NCI-H2081 (cell line): ENCODE measurements around the gene NDUFAB1.
"Not testable (repeated sequence)": the region's sequence is repeated elsewhere in the genome, so short reads cannot be mapped to it uniquely, and the experiment has no call there.

Source experiments
- DNase-seq, 2 experiments: peaks; one replicate each; lab custom pipeline; 2025; lab: John Stamatoyannopoulos, UW

Gene NDUFAB1

DNA sequence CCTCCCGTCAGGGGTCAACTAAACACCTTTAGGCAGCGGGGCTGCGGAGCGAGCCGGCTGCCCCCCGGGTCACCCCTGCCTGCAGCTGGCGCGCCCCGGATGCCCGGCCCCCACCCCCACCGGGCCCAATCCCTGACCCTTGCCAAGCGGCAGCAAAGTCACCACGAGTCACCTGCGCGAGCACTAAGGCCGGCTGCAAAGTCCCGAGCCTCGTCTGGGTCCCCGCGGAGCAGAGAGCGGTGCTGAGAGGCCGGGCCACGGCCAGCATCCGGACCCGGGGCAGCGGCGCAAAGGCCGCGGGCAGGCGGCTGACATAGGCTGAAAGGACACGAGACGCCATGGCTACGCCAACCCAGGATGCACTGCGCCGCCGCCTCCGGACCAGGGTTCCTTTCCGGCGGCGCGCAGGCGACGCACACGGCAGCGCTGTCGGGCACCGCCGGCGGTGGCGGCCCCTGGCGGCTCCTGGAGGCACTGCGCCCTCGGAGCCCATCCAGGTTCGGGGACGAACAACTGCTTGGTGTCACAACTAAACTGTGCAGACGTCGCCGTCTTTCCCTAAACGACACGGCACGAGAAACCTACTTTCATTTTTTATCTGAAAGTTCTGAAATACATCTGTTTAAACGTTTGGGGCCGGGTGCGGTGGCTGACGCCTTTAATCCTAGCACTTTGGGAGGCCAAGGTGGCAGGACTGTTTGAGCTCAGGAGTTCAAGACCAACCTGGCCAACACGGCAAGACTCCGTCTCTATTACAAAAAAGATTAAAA lies at the start of gene NDUFAB1:
Gene NDUFAB1, minus strand, starts transcription at position 366 of the 770 bp plus-strand sequence. Its CDS starts 26 bp downstream, at position 340.
- DNase-seq, result peak; percentile 84 to 90

- no peak for DNase-seq
Measured at GRCh38 chr16:23642246-23642774, 46.2 kb upstream of the NDUFAB1 start.

GRCh38 chr16:23640931-23641765 lies 45.0 kb upstream of the NDUFAB1 start, which contains the start of the genes DCTN5 and PALB2:
DCTN5 (plus strand) TSS chr16:23641466; CDS start chr16:23641543, 77 bp downstream.
PALB2 (minus strand) TSS chr16:23641310; CDS start chr16:23641157, 153 bp downstream.
- peak; percentile 91 to 96 for DNase-seq

- no peak for DNase-seq
Measured at GRCh38 chr16:23640615-23640930, 44.5 kb upstream of the NDUFAB1 start.

DNA sequence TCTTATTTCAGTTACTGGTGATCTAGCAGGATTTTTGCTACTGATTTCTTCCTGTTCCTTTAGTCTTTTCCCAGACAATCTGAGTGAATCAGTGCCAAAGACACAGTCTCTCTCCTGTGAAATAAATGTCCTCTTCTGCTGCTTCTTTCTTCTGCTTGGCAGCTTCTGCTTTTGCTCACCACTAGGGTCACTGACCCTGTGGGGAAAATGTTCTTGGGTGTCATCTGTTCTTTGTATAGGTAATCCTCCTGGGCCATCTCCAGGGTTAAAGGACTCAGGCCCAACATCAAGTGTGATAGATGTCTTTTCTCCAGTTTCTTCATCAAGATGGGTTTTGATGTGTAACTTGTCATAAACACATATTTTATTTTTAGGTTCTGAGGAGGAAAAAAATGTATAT lies 39.8 kb upstream of the NDUFAB1 start:
- no peak for DNase-seq

DNA sequence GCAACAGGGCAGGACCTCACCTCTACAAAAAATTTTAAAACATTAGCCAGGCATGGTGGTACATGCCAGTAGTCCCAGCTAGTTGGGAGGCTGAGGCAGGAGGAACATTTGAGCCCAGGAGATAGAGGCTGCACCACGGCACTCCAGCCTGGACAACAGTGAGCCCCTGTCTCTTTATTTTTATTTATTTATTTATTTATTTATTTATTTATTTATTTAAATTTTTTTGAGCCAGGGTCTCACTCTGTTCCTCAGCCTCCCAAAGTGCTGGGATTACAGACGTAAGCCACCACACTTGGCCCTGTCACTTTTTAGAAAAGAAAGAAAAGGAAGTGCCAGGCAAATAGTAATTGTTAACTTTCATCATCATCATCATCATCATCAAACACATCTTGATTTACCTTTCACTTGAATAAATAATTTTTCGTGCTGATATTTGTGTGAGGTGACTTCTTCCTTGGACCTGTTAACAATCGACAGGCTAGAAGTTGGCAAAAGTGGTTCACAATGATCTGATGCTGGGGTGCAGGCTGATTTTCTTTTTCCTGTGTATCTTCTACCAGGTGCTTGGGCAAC lies 38.4 kb upstream of the NDUFAB1 start:
- DNase-seq, result no peak

GRCh38 chr16:23631874-23632273 lies 35.8 kb upstream of the NDUFAB1 start:
- DNase-seq, result not testable (repeated sequence)

- no peak for DNase-seq
Measured at GRCh38 chr16:23629516-23629915, 33.4 kb upstream of the NDUFAB1 start.

DNA sequence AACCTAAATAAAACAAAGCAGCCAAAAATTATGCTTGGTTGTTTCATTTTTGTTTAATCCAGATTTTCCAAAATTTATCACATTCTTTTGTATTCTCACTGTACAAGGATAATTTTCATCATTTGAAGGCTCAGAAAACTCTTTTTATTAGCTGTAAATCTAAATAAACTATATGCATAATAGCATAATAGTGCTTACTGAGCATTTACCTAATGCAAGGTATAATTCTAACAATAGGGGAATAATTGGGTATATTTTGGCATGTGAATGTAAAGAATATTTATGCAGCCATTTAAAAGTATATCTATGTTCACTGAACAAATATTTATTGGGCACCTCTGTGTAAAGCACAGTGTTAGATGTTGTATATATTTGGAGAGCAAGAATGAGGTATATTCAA lies 28.0 kb upstream of the NDUFAB1 start:
- no peak for DNase-seq

- DNase-seq, result no peak
Measured at GRCh38 chr16:23615805-23616204, 19.7 kb upstream of the NDUFAB1 start.

DNA sequence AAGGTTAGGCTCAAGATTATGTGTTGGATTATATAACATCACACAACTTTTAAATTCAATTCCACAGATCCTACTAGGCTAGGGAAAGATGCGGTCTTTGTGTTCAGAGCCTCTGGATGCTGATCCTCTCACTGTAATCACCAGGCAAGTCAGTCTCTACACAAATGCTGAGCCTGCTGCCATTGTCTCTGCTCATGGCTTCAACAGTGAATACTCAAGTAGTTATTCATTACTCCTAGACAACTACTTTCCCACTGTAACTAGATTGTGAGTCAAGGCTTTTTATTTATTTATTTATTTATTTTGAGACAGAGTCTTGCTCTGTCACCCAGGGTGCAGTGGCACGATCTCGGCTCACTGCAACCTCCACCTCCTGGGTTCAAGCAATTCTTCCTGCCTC lies 15.8 kb upstream of the NDUFAB1 start:
- DNase-seq, result no peak

DNA sequence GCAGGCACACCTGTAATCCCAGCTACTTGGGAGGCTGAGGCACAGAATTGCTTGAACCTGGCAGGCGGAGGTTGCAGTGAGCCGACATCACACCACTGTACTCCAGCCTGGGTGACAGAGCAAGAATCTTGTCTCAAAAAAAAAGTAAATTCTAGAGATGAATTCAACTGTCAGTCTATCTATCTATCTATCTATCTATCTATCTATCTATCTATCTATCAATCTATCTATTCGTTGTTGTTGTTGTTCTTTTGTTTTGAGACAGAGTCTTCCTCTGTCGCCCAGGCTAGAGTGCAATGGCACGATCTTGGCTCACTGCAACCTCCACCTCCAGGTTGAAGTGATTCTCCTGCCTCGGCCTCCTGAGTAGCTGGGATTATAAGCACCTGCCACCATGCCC lies 14.8 kb upstream of the NDUFAB1 start:
- not testable (repeated sequence) for DNase-seq

- no peak for DNase-seq
Measured at GRCh38 chr16:23609929-23610328, 13.8 kb upstream of the NDUFAB1 start.

DNA sequence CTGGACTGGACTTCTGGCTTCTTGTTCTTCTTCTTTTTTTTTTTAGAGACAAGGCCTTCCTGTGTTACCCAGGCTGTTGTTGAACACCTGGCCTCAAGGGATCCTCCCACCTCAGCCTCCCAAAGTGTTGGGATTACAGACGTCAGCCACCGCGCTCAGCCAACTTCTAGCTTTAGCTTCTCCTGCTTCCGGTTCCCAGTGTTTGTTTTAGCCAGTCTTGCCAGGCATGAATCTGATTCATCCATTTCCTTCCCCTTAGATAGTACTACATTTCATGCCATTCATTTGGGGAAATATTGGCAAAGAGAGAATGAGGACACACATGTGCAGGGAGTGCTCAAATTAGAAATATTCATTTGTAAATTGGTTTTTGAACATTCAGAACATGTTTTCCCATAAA lies 12.1 kb upstream of the NDUFAB1 start:
- no peak for DNase-seq

- no peak for DNase-seq
Measured at GRCh38 chr16:23607726-23608125, 11.6 kb upstream of the NDUFAB1 start.

DNA sequence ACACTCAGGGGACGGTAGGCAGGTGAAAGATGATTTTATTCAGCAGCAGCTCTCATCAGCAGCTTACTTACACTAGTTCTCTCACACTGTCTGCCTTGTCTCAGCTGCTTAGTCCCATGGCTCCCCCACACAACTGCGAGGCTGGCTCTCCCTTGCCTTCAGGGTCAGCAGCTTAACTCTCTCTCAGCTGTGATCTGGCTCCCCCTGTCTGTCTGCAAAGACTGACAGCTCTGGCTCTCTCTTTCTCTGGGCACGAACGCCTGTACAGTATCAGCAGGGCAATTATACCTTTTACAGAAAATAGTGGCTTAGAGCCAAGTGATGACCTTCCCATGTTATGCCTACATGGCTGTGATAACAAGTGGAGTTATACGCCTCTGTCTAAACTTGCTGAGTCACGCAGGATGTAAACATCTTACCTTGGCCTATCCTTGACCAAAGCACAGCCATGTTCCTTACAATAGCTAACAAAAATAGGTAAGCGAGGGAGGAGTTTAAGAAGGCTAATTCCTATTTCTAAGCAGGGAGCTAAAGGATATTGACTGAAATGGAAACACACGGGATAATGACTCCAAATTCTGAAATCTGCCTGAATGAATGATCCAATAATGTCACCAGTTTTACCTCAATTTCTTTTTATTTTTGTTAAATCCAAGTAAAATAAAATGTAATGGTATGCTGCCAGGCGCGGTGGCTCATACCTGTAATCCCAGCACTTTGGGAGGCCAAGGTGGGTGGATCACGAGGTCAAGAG lies 1.1 kb upstream of the NDUFAB1 start:
- peak in 1 of 2 experiments; percentile 8 for DNase-seq

- no peak for DNase-seq
Measured at GRCh38 chr16:23595246-23595950, 718 bp downstream of the NDUFAB1 start.

DNA sequence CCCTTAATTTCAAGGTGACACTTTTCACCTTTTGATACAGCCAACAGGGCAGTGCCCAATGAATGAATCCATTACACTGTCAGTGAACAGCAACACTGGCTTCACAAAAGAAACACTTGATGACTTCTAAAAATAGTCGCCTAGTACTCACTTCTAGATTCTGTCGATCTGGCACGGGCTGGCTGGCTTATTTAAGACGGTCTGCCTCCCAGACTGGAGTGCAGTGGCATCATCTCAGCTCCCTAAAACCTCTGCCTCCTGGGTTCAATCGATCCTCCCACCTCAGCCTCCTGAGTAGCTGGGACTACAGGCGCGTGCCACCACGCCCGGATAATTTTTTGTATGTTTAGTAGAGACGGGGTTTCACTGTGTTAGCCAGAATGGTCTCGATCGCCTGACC lies 1.9 kb downstream of the NDUFAB1 start:
- DNase-seq, result no peak

GRCh38 chr16:23590181-23590580 lies 5.9 kb downstream of the NDUFAB1 start:
- no peak for DNase-seq

- no peak for DNase-seq
Measured at GRCh38 chr16:23587726-23588125, 8.4 kb downstream of the NDUFAB1 start.
